A673 (cell line): Measurements from ENCODE around the gene NFIB.

Source experiments
- EZH2 ChIP-seq: fragments of 200-600 bp; sonication (generic); IDR thresholded peaks from 2 replicates; pipeline ENCODE4 v1.6.1; 2017; ENCODE audit warnings: borderline replicate concordance, low read depth, mild to moderate bottlenecking, mixed read lengths, antibody characterized with exemption, low read length; ENCODE audit not compliant: poor library complexity, severe bottlenecking
- TF ChIP-seq, protein P1 (sequence below): fragments of 300-800, 200-600 bp; sonication (generic); conservative IDR thresholded peaks from 2 replicates; pipeline ENCODE4 v1.5.1; 2017; ENCODE audit warnings: low read depth, mild to moderate bottlenecking, antibody characterized with exemption, low read length, moderate library complexity, mixed read lengths

DNA sequence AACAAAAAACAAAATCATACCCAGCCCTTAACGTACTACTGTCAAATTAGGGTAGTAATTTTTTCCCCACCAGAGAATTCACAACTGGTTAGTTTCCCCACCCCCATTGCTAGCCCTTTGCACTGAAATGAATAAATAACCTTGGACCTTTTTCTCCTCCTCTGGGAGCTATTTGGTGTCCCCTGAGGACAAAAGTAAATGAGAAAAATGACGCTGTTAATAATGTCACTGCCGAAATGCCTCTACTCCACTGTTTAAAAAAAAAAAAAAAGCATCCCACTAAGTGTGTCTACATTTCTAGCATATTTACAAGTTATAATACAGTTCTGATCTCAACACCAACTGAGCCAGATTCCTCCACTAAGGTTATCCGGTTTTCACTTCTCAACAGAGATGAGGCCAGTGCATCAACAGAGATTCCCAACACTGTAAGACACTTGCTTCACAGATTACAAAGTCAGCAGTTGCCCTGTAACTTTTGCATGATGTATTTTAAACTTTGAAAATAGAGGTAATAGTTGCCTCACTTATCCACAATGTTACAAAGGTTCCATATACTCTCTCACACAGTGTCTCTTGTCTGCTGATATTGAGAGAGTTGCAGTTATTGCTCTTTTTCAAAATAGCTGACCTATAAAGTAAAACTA, 5.1 kb upstream of the NFIB start:
- TF ChIP-seq, protein P1, sequence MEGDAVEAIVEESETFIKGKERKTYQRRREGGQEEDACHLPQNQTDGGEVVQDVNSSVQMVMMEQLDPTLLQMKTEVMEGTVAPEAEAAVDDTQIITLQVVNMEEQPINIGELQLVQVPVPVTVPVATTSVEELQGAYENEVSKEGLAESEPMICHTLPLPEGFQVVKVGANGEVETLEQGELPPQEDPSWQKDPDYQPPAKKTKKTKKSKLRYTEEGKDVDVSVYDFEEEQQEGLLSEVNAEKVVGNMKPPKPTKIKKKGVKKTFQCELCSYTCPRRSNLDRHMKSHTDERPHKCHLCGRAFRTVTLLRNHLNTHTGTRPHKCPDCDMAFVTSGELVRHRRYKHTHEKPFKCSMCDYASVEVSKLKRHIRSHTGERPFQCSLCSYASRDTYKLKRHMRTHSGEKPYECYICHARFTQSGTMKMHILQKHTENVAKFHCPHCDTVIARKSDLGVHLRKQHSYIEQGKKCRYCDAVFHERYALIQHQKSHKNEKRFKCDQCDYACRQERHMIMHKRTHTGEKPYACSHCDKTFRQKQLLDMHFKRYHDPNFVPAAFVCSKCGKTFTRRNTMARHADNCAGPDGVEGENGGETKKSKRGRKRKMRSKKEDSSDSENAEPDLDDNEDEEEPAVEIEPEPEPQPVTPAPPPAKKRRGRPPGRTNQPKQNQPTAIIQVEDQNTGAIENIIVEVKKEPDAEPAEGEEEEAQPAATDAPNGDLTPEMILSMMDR = no peak
- no peak for TF ChIP-seq EZH2
